RKO (cell line): ENCODE measurements around the gene SNAPC3.
"Not testable (repeated sequence)": the region's sequence is repeated elsewhere in the genome, so short reads cannot be mapped to it uniquely, and the experiment has no call there.

Experiments
- DNase-seq: peaks from one replicate; pipeline ENCODE4 v3.0.0-alpha.2; 2016; ENCODE audit warnings: low spot score

SNAPC3 gene

DNA sequence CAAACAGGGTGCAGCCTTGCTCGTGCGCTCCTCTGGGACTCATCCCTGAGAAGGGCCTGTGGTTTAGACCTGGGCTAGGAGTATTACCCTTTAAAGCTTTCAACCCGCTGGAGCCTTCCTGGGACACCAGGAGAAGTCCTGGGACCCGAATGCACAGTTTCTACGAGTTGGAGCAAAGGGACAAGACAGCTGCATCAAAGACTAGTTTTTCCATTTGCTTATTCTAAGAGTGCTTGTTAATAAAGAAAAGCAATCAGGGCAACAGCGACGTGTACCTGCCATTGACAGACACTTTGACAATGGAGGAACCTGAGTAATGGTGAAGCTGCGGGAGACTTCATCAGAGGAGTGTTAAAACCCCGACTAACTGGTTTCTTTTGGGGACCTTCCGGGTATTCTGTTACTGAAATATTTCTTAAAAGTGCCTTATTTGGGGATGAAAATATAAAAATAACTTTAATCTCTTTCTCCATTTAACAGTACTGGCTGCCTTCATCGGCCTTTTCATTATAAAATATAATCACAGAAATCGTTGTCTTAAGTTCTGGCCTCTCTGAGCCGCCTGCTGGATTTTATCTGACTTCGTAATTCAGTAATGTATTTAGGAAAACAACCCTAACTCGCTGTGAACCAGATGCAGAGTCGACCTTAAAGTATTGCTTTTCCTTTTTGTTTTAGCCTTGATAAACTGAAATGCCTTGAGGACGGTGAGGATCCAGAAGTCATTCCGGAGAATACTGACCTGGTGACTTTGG lies 732 bp downstream of the SNAPC3 start:
- peak; percentile 58 for DNase-seq

DNA sequence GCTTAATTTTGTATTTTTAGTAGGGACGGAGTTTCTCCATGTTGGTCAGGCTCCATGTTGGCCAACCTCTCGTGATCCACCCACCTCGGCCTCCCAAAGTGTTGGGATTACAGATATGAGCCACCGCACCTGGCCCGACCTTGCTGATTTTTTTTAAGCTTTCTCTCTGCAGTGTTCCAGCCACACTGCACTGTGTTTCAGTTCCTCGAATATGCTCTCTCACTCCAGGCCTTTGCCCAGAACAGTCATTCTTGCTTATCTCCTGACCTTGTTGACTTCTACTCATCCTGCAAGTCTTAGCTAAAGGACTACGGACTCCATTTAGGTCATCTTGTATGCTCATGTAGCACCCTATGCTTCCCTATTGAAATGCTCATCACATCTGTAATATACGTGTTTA lies 3.3 kb downstream of the SNAPC3 start:
- no peak for DNase-seq

DNA sequence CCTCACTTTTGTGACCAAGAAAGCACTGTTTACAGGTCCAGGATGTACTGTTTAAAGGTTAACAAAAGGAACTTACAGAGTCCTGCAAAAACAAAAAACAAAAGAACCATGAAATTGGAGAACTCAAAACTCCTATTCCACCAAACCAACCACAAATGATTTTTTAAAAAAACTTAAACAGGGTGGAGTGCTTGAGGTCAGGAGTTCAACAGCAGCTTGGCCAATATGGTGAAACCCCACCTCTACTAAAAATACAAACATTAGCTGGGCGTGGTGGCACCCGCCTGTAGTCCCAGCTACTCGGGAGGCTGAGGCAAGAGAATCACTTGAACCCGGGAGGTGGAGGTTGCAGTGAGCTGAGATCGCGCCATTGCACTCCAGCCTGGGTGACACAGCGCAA lies 5.0 kb downstream of the SNAPC3 start:
- not testable (repeated sequence) for DNase-seq

DNA sequence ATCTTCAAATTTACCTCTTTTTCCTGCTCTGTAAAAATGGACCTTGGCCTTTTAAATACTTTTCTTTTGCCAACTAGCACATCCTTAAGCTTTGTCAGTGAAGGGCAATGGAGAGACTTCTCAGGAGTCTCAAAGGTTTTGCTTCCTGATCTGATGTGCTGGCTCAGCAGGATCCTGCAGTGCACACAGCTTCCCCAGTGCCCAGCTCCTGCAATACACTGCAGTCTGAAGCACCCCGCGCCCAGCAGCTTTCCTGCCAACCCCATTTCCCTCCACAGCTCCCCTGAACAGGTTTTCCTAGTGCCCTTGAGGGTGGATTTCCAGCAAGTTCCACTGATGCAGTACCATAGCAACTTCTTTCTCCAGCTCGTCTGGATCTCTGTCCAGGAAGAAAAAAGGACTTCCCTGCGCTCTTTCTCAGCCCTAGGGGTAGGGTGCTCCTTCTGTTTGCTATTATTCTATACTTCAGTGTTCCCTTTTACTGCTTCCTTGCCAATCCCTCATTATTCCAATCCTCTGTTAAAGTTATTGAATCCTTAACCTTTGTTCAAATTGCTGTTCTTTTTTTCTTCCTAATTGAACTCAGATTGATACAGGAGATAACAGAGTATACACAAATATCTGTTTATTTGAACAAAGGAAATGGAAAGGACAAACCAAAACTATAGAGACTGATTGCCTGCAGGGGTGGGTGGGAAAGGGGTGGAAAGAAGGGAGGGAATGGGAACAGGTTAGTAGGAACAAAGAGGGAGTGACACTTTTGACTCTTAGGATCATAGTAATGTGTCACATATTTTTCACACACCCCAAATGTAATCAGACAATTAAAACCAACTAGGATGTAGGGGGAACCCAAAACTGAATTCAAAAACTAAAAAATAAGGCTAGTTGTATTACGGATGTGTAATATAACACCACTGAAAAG lies 8.5 kb downstream of the SNAPC3 start:
- no peak for DNase-seq

DNA sequence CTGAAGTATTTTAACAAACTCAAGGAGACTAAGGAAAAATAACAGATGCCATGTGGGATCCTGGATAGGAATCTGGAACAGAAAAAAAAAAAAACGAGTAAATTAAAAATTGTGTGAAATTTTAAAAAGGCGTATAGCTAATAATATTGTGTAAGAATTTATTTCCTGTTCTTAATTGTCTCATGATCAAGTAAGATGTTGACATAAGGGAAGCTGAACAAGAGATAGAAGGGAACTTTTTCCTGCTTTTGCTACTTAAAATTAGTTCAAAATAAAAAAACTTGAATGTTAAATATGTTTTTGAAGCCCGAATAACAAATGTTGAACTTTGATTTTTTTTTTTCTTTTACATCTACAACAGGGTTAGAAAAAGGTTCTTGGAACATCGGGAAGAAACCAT lies 10.5 kb downstream of the SNAPC3 start:
- DNase-seq, result no peak

DNA sequence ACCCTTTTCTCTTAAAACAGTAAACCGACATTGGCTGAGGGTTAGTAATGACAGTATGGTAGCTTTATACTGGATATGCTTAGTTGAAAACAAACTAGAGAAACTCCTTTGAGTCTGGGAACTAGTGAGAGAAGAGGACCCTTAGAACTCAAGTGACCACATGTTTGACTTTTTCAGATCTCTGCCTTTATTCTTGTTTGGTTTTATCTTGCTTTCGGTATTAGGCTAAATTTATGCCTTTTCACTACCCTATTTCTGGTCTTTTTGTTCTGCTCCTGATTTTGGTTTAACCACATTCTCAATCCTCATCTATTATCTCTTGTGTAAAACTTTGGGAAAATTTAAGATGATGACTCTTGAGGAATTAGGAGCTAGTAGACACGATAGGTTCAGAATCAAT lies 11.0 kb downstream of the SNAPC3 start:
- no peak for DNase-seq

DNA sequence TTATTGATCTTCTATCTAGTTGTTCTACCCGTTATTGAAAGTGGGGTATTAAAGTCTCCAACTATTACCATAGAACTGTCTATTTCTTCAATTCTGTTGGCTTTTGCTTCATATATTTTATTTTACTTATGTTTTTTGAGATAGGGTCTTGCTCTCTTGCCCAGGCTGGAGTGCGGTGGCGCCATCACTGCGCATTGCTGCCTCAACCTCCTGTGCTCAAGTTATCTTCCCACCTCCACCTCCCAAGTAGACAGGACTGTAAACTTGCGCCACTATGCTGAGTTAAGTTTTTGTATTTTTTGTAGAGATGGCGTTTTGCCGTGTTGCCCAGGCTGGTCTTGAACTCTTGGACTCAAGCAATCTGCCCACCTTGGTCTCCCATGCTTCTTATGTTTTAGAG lies 16.2 kb downstream of the SNAPC3 start:
- no peak for DNase-seq

DNA sequence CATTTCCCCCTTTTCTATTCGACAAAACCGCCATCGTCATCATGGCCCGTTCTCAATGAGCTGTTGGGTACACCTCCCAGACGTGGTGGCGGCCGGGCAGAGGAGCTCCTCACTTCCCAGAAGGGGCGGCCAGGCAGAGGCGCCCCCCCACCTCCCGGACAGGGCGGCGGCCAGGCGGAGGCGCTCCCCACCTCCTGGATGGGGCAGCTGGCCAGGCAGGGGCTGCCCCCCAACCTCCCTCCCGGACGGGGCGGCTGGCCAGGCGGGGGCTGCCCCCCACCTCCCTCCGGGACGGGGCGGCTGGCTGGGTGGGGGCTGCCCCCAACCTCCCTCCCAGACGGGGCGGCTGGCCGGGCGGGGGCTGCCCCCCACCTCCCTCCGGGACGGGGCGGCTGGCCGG lies 19.2 kb downstream of the SNAPC3 start:
- not testable (repeated sequence) for DNase-seq

DNA sequence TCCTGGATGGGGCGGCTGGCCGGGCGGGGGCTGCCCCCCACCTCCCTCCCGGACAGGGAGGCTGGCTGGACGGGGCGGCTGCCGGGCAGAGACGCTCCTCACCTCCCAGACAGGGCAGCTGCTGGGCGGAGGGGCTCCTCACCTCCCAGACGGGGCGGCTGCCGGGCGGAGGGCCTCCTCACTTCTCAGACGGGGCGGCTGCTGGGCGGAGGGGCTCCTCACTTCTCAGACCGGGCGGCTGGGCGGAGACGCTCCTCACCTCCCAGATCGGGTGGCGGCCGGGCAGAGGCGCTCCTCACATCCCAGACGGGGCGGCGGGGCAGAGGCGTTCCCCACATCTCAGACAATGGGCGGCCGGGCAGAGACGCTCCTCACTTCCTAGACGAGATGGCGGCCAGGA lies 19.6 kb downstream of the SNAPC3 start:
- not testable (repeated sequence) for DNase-seq

DNA sequence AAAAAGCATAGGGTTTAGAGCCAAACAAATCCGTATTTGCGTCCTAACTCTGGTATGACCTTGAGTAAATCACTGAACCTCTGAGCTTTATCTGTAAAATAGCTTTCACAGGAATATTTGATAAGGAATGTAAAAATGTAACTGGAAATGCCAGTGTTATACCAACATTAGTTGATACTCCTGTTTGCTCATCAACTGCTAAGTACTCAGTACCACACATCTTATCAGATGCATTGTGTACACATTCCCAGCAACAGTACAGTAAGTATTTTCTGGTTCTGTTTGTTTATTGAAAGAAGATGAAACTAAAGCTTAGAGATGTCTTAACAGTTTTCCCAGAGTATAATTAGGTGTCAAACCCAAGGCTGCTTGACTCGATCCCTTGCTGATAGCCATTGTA lies 21.5 kb downstream of the SNAPC3 start:
- DNase-seq, result no peak

DNA sequence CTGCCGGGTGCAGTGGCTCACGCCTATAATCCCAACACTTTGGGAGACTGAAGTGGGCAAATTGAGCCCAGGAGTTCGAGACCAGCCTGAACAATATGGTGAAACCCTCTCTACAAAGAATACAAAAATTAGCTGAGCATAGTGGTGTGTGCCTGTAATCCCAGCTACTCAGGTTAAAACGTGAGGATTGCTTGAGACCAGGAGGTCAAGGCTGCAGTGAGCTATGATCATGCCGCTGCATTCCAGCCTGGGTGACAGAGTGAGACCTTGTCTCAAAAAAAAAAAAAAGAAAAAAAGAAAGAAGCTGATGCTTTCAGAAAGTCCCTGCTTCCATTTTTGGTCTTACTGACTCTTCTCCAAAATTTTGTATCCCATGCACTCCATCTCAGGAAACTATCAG lies 31.3 kb downstream of the SNAPC3 start:
- DNase-seq, result no peak

DNA sequence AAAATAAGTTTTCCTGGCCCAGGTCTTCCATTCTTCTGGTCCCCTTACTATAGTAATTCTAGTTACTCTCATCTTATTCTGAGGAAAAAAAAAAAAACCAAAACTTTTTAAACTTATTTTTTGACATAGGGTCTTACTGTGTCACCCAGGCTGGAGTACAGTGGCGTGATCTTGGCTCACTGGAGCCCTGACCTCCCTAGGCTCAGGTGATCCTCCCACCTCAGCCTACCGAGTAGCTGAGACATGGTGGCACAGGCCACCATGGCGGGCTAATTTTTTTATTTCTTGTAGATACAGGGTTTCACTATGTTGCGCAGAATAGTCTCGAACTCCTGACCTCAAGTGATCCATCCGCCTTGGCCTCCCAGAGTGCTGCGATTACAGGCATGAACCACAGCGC lies 38.4 kb downstream of the SNAPC3 start:
- DNase-seq, result no peak

DNA sequence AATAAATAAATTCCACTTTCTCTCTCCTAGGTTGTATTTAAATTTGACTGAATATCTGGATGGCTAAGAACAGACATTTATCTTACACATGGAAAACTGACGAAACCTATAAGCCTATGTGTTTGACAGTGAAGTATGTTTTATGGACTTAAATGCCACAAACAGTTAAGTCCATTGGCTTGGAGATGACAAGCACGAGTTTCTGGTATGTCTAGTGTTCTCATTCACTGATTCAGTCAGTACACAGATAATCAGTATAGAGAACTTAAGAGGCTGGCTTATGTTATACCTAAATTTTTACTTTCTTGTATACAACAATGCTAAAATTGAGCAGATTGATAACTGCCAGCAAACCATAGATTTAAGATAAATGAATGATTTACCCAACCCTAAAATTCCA lies 38.9 kb downstream of the SNAPC3 start:
- DNase-seq, result no peak

DNA sequence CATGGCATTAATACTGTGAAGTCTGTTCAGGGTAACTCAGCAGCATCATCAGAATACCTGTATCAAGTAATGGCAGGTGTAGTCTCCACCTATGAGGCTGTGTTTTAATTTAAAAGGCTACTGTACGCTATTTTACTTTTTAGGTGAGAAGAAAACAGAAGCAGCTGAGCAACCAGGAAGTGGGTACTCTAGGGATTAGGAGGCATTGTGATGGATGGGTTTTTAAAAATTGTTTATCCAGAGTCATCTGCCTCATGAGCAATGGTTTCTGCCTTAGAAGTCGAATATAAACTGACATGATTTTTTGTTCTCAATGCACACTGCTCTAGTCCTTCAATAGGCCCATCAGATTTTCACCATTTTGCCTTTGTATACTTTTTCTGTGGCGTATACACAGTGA lies 45.5 kb downstream of the SNAPC3 start:
- DNase-seq, result no peak

DNA sequence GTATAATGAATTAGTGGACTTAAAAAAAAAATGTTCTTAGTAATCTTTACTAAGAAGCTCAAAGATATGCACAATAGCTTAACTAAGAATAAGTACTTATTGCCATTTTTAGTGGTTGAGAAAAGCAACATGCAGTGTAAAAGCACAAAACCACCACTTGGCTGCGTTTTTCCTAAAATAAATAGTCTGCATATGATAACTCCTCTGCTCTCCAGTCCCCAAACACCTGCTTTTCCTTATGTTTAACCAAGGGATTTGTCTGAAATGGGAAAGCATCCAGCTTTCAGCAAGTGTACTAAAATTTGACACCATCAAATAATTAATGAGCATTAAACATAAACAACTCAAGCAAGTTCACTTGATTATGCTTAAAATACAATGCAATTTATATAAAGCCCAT lies 46.7 kb downstream of the SNAPC3 start:
- DNase-seq, result peak; percentile 13

DNA sequence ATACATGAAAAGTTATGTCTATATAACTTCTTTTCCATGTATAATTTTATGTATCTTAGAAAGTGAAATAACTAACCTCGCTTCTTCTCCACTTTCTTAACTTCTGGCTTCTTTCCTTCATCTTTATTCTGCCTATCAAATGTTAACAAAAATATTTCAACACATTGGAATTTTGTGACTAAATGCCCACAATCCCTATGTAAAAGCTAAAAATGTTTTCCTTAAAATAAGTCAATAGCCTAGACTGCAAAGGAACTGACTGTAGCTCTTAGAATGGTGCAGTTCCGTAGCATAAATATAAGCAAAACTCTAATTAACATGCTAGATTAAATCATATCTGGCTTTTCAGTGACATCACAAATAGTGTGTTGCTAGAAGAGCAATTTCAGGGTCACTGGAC lies 47.2 kb downstream of the SNAPC3 start:
- DNase-seq, result no peak

DNA sequence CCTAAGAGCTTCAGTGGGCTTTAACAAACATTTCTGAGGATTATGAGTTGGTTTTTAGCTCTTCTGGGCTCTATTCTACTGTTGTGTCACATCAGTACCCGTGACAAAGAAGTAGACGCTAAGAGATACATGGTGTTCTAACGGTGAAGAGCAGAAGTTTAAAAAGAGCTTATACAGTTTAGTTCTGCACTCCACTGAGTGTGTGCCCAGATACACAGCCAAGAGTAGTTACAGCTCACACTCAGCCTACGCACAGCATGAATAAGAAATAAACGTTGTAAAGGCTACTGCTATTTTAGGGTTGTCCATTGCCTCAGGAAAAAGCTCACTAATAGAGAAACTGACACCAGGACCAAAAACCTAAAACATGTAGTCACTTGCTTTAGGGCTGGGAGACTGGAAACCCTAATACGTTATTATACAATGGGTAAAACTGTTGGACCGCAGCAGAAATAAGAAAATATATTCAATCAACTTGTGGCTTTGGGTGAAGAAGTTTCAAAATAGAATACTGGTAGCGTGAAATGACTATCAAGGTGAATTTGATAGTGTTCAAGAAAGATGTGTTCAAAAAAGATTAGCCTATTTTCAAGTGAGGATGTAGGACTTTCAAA lies 53.4 kb downstream of the SNAPC3 start:
- DNase-seq, result no peak

DNA sequence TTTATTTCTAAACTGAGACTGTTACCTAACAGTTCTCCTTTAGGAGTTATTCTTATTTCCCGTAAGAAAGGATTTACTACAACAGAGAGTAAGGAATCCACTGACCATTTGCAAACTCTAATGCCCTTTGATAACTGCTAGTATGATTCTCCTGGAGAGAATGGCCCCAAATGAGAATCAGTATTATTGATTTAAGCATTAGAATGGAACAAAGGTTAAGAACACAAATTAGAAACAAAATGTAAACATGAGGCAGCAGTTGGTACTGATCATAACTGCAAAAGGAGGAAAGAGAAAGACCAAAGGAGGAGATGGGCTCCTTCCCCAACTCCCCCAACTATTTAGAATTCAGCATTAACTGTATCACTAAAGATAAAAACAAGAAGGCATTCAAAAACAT lies 57.4 kb downstream of the SNAPC3 start:
- DNase-seq, result no peak

DNA sequence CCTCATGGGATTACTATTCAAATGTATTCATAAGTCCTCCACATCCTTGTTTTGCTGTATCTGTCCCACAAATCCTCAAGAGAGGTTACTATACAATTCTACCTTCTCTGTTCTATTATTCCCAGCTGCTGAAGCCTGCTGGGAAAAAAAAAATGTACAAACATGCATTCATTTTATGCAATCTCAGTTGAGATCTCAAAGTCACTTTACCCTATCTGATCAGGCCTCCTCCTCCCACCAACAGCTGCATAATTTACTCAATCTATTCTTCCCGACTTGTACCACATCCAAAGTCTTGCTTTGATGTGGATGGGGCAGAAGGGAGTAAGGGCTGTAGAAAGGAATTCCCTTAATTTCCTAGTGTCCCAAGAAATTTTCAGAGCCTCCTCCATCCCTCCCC lies 59.5 kb downstream of the SNAPC3 start:
- no peak for DNase-seq

DNA sequence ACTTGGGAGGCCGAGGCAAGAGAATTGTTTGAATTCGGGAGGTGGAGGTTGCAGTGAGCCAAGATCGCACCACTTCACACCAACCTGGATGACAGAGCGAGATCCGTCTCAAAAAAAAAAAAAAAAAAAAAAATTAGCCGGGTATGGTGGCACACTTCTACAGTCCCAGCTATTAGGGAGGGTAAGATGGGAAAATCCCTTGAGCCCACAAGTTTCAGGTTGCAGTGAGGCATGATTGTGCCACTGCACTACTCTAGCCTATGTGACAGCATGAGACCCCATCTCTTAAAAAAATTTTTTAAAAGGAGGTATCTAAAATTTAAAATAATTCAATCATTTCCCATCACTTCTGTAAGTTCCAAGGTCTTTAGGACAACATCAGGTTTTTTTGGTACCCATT lies 62.1 kb downstream of the SNAPC3 start:
- no peak for DNase-seq

DNA sequence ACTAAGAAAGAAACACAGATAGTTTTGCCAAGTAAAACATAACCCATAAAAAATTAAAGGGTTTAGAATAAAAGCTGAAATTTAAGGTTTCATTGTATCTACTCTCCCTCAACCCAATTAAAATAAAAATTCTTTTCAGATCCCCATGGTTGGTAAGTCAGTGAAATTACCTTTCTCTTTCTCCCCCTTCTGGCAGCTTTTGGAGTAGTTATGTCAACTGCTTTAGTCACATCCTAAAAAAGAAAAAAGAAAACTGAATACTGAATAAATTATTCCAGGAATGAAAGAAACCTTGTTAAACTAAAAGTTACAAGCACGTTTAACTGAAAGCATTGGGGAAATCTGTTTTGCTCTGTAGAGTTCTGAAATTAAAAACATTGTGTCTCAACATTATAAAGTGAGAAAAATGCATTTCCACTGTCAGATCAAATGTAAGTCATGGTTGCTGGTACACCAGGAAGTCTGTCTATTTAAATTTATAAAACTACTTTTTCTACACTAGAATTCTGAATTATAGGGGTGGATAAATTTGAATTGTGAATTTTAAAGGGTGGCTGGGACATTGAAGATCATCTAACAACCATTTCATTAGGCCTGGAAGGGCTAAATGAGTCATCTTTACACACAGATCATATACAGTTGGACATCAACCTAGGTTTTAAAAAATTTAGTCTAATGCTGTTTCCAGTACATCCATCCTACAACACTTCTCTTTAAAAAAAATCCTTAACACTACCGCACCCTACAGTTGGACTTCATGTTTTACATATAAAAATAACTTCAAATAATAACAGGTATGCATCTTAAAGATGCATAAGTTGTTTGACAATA lies 63.4 kb downstream of the SNAPC3 start:
- peak; percentile 42 for DNase-seq

DNA sequence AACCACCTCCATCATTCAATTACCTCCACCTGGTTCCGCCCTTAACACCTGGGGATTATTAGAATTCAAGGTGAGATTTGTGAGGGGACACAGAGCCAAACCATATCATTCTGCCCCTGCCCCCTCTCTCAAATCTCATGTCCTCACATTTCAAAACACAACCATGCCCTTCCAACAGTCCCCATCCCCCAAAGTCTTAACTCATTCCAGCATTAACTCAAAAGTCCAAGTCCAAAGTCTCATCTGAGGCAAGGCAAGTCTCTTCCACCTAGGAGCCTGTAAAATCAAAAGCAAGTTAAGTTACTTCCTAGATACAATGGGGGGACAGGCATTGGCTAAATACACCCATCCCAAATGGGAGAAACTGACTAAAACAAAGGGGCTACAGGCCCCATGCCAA lies 69.3 kb downstream of the SNAPC3 start:
- DNase-seq, result no peak
